ENCODE measurements around the gene HOXB9.

The HOXB9 gene

DNA sequence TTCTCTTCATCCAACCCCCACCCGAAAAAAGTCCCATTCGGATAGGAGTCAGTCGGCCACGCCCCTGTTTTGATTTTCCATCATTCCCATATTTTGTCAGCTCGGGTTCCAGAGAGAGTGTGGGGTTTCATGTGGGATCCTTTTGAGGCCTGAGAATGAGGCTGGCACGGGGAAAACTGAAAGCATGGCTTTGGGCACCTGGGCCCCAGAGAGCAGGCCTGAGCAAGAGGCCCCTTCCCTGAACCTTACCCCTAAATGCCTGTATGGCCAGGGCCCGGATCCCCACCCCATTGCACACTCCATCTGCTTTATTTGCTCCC is 43.4 kb downstream of the HOXB9 start:
- no peak for DNase-seq

GRCh38 chr17:48579760-48580554 is 46.2 kb downstream of the HOXB9 start:
- DNase-seq: no peak

DNA sequence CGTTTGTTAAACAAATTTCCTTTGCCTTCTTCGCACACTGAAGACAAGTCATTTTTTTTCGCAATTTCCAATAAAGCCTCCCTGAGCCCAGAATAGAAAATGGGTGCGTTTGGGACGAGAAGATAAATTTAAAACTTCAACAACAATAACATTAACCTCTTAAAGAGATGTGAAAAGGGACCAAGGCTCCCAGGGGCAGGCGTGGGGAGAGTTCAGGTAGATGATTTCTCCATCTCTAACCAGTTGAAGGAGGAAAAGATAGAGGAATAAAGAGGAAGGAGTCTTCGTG is 46.7 kb downstream of the HOXB9 start:
- DNase-seq: no peak

GRCh38 chr17:48578616-48579470 is 47.3 kb downstream of the HOXB9 start:
- no peak for DNase-seq

DNA sequence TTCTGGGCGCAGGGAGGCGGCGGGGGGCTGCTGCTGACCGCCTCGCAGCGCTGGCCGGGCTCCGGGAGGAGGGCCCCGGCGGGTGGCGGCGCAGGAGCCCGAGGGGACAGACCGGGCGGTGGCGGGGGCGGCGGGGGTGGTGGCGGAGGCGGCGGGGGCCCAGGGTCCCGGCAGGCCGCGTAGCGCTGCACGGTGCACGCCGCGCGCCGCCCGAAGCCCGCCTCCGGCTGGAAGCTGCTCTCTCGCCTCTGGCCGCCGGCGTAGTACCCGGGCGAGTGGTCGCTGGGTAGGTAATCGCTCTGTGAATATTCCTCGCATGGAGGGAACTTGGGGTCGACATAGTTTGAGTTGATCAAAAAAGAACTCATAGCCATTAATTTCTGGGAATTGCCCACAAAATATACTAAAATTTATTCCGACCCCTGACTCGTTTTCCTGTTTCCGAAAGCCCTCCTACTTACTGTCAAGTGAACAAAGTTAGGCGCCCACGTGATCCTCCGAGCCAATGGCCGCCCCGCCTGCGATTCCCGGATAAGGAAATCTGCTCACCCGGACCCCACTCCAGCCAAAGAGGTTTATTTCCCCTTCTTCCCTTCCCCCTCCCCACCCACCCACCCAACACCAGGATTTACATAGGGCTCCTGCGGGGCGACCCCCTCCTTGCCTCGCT is 48.1 kb downstream of the HOXB9 start, which contains the start of gene HOXB4:
Gene HOXB4, minus strand, starts transcription at position 405 of the 670 bp plus-strand sequence. Its CDS starts 31 bp downstream, at position 374.
- peak in 1 of 4 experiments; percentile 18 for DNase-seq

DNA sequence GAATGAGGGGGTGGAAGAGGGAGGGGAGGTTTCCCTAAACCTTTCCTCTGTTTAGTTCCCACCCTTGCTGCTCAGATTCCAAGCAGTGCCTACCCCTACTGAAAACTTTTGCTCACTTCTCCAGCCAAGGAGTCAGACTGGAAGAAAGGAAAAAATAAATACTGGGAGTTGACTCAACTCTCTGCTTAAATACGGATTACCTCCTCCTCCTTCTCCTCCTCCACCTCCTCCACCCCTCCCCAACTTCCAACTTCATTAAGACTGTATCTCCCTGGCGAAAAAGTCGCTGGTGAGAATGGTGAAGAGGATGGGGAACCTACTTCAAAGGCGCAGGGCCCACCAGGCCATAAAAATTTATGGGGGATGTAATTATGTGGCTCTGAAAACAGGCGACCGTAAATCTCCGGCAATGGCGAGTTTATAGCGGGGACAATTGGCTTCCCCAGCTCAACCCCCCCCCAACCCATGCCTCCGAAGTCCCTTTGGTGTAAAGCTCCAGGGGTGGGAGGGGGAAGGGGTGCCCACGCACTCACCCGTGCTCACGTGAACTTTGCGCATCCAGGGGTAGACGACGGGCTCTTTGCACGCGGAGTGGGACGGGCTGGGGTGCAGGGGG is 48.7 kb downstream of the HOXB9 start:
- DNase-seq: no peak

GRCh38 chr17:48576479-48577309 is 49.5 kb downstream of the HOXB9 start:
- DNase-seq: no peak

GRCh38 chr17:48575673-48576478 is 50.3 kb downstream of the HOXB9 start:
- DNase-seq: no peak

- DNase-seq: no peak
These were observed 51.0 kb downstream of the HOXB9 start for GRCh38 chr17:48575066-48575582.

DNA sequence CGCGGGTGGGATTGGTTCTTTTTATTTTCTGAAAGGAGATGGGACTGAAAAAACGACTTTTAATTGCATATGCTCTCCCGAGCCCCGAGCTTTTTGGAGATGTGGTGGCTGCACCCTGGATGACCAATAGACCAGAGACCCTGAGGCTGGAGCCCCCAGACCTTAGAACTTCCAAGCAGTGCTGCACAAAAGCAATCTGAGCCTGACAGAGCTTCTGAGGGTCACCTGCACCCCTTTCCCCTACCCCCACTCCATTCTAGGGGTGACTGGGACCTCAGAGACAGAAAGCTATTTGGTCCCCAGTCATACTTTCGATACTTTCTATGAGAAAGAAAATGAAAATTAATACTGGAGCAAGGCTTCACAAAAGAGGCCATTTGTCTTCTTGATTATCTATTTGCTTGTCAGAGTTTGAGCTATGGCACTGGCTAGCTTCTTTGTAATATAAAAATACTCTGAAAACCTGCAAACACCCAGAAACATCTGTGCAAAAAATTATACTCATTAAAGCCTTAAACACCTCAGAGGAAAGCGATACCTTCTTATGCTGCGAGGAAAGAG is 51.6 kb downstream of the HOXB9 start:
- DNase-seq: no peak

DNA sequence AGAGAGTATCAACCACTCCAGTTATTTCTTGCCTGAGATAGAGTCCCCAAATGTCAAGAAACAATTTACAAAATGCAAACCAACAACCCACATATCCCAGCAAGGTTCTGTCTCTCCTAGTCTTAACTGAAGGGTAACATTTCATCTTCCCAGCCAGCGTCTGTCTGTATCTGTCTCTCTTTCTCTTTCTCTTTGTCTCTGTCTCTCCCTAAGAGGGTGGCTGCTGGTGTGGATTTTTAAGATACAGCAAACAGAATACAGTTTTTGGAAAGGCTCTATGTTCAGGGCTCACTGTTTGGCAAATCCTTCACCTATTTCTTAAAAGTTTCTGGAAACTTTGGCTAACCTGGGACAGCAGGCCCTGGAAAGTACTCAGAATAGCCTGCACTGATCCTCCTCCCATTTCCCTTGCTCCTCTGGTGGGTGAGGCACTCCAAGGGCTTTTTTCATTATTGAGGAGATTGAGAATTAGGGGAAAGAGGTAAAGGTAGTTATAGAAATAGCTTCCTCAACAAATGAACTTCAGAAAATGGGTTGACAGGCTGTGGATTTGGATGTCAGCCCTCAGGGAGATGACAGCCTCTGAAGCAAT is 54.2 kb downstream of the HOXB9 start:
- DNase-seq: no peak

All from activated naive CD4-positive, alpha-beta T cell (primary cell).